SU-DHL-6 (cell line): ENCODE results near the gene FFAR4.

Source experiments
- EZH2phosphoT487 ChIP-seq: fragments of 200-600 bp; sonication (generic), shearing (Covaris generic); conservative IDR thresholded peaks from 2 replicates; pipeline ENCODE4 v1.6.1; 2018; ENCODE audit warnings: mild to moderate bottlenecking, antibody characterized with exemption, low read length, moderate library complexity, mixed read lengths
- TF ChIP-seq, protein P1 (sequence below): fragments of 200-600 bp; sonication (generic); IDR thresholded peaks from one replicate; pipeline ENCODE4 v1.5.1; 2017; ENCODE audit warnings: antibody characterized with exemption, mild to moderate bottlenecking, low read length, moderate library complexity; ENCODE audit not compliant: insufficient read depth, poor library complexity, severe bottlenecking

DNA sequence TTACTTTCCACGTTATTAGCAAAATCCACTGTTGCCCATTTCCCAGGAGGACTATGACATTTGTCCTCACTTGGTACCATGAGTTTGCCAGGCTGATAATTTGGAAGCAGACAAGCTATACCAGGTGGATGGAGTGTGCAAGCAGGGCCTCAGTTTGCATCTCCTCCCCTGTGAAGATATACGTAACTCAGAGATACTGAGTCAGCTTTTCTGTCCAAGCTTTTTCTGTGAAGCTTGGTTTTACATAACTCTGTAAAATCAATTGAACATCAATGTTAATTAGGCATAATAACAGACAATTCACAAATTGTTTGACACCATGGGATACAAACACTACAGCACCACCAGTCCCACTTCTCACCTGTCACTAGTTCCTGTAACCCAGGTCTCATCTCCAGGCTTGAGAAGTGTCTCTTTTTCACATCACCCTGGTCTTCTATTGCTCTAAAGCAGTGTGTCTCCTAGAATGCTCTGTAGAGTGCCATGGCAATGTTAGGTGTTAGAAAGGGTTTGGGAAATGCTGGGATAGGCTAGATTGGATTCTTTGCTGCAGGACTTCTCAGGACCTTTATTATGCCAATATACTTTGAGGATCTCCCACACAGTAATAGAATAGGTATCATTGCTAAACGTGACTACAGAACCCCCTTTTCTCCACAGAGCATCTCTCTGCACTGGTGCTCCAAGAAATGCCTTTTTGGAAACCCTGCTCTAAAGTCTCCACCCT lies 13.7 kb downstream of the FFAR4 start:
- TF ChIP-seq, protein P1, sequence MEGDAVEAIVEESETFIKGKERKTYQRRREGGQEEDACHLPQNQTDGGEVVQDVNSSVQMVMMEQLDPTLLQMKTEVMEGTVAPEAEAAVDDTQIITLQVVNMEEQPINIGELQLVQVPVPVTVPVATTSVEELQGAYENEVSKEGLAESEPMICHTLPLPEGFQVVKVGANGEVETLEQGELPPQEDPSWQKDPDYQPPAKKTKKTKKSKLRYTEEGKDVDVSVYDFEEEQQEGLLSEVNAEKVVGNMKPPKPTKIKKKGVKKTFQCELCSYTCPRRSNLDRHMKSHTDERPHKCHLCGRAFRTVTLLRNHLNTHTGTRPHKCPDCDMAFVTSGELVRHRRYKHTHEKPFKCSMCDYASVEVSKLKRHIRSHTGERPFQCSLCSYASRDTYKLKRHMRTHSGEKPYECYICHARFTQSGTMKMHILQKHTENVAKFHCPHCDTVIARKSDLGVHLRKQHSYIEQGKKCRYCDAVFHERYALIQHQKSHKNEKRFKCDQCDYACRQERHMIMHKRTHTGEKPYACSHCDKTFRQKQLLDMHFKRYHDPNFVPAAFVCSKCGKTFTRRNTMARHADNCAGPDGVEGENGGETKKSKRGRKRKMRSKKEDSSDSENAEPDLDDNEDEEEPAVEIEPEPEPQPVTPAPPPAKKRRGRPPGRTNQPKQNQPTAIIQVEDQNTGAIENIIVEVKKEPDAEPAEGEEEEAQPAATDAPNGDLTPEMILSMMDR, result no peak
- no peak for TF ChIP-seq EZH2phosphoT487
